ENCODE results near the gene ZNF503. TPM values are rescaled to one million over a fixed set of nuclear protein-coding genes. Genes with fewer than 3 reads are reported as not detected.

Gene ZNF503
- total RNA-seq, 1 donor: 7.8 TPM

GRCh38 chr10:75351637-75352036, 49.9 kb downstream of the ZNF503 start:
- no peak for DNase-seq (ENCODE audit: low read depth)
- no peak for TF ChIP-seq CTCF (IDR thresholded peaks at IDR 0.05; ENCODE audit: insufficient read depth, low read depth, low read length)
- no peak overlapping the region for H3K4me3 ChIP-seq (ENCODE audit: low read depth, low read length)

- no peak overlapping the region for H3K4me3 ChIP-seq (ENCODE audit: low read depth, low read length)
- no peak for TF ChIP-seq CTCF (IDR thresholded peaks at IDR 0.05; ENCODE audit: insufficient read depth, low read depth, low read length)
- DNase-seq (ENCODE audit: low read depth): no peak
Observed at GRCh38 chr10:75350791-75351190, 50.8 kb downstream of the ZNF503 start.

Other genes with a start within 250 kb of the ZNF503 start
- 133 and 182 TPM in 2 replicates for gene VDAC2, start 191.0 kb downstream of the ZNF503 start, total RNA-seq
- 3.9 and 10.3 TPM in 2 replicates for gene COMTD1, start 165.8 kb downstream of the ZNF503 start, total RNA-seq
- gene LRMDA, start 29.9 kb upstream of the ZNF503 start, total RNA-seq: under 0.01 and 0.64 TPM in 2 replicates

Measured in fibroblast of villous mesenchyme (primary cell).